ENCODE data around the gene CCNY. TPM values are rescaled to one million over a fixed set of nuclear protein-coding genes. Genes with fewer than 3 reads are reported as not detected.

Gene CCNY
- 37.5 TPM for total RNA-seq

- DNase-seq (ENCODE audit: low spot score in 2 of 2) = peak in 1 of 2 donors; percentile 83
- intact Hi-C loops (cut with DNase I) = loop anchor here (1.0 to 5.0 kb wide), 5 partner anchors 43 to 306 kb away; partner anchors contain the start of genes CREM and FZD8
Measured at GRCh38 chr10:35336084-35336831, at the start of gene CCNY. Gene CCNY (plus strand): TSS chr10:35336509. CDS start chr10:35337054, 545 bp downstream.

GRCh38 chr10:35289198-35289597, 47.1 kb upstream of the CCNY start:
- H3K27me3 ChIP-seq = no peaks in the 10 kb centered on the region
- intact Hi-C loops (cut with DNase I) = no loop called here
- no peak overlapping the region for H3K4me3 ChIP-seq
- H3K36me3 ChIP-seq = no peaks in the 10 kb centered on the region
- no peaks in the 10 kb centered on the region for H3K4me1 ChIP-seq
- H3K9me3 ChIP-seq = no peaks in the 10 kb centered on the region
- DNase-seq (ENCODE audit: low spot score in 2 of 2) = no peak
- no peak overlapping the region for H3K27ac ChIP-seq
- no peak for TF ChIP-seq CTCF (IDR thresholded peaks at IDR 0.05)

More at GRCh38 chr10:35336084-35336831, at the start of gene CCNY:
- Histone ChIP-seq H3K36me3 (peaks cover 0 to 5% of the 10 kb centered on the region in 2 donors), H3K9me3 (no peaks in the 10 kb centered on the region), H3K4me1 (peaks cover 3 to 35% of the 10 kb centered on the region in 2 donors), H3K27ac (peak within 1 kb of the TSS; percentile 70 to 80), H3K4me3 (peak within 1 kb of the TSS; percentile 65 to 98), H3K27me3 (no peaks in the 10 kb centered on the region)
- peak in 1 of 3 experiments; percentile 16 for TF ChIP-seq CTCF (IDR thresholded peaks at IDR 0.05)

GRCh38 chr10:35294506-35294905, 41.8 kb upstream of the CCNY start:
- Histone ChIP-seq H3K27me3 (no peaks in the 10 kb centered on the region), H3K27ac (no peak overlapping the region), H3K4me3 (no peak overlapping the region), H3K9me3 (no peaks in the 10 kb centered on the region), H3K36me3 (no peaks in the 10 kb centered on the region), H3K4me1 (no peaks in the 10 kb centered on the region)
- intact Hi-C loops (cut with DNase I) = no loop called here
- no peak for DNase-seq (ENCODE audit: low spot score in 2 of 2)
- no peak for TF ChIP-seq CTCF (IDR thresholded peaks at IDR 0.05)

GRCh38 chr10:35299016-35299415, 37.3 kb upstream of the CCNY start:
- no peaks in the 10 kb centered on the region for H3K27me3 ChIP-seq
- no peak for DNase-seq (ENCODE audit: low spot score in 2 of 2)
- no peak for TF ChIP-seq CTCF (IDR thresholded peaks at IDR 0.05)
- intact Hi-C loops (cut with DNase I) = no loop called here
- H3K36me3 ChIP-seq = no peaks in the 10 kb centered on the region
- H3K27ac ChIP-seq = no peak overlapping the region
- no peaks in the 10 kb centered on the region for H3K4me1 ChIP-seq
- H3K9me3 ChIP-seq = no peaks in the 10 kb centered on the region
- H3K4me3 ChIP-seq = no peak overlapping the region

GRCh38 chr10:35300063-35300699, 36.1 kb upstream of the CCNY start:
- Histone ChIP-seq H3K27ac (no peak overlapping the region), H3K4me1 (no peaks in the 10 kb centered on the region), H3K27me3 (no peaks in the 10 kb centered on the region), H3K9me3 (no peaks in the 10 kb centered on the region), H3K36me3 (no peaks in the 10 kb centered on the region), H3K4me3 (no peak overlapping the region)
- no peak for TF ChIP-seq CTCF (IDR thresholded peaks at IDR 0.05)
- intact Hi-C loops (cut with DNase I) = no loop called here
- DNase-seq (ENCODE audit: low spot score in 2 of 2) = no peak

Data from ascending aorta (tissue), 2 donors.